ENCODE results near the gene CUL7. TPM values are rescaled to one million over a fixed set of nuclear protein-coding genes. Genes with fewer than 3 reads are reported as not detected.

CUL7 gene
- total RNA-seq, 1 experiment from 2014 or later = 23.5 TPM

DNA sequence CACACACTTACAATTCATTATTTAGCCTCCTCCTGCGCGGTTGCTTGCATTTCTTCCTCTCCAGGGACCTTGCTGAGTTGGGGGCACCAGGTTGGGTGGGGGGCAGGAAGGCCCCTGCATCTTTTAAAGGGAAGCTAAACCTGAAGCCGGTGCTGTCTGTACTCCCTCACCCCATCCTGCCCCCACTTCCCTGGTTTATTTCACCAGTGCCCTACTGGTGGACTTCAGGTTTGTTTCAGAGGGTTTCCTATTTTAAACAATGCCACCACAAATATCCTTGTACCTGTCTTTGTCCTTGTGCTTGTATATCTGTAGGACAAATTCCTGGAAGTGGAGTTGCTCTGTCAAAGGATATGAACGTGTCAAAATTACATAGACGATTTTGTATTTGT, 43.4 kb upstream of the CUL7 start:
- DNase-seq = no peak
- H2BK15ac ChIP-seq (ENCODE audit: low read depth, low read length) = no peak overlapping the region
- no peak overlapping the region for H2BK120ac ChIP-seq (ENCODE audit: low read depth, low read length, poor library complexity, severe bottlenecking)
- H3K79me1 ChIP-seq (ENCODE audit: insufficient read depth, low read depth, low read length, poor library complexity, severe bottlenecking) = no peaks in the 10 kb centered on the region
- no peak overlapping the region for H3K56ac ChIP-seq (ENCODE audit: insufficient read length, low read depth, low read length)
- peaks cover 7% of the 10 kb centered on the region; the same call in 1 of the 2 replicates for H3K79me2 ChIP-seq (ENCODE audit: insufficient read depth, low read length)
- H2BK12ac ChIP-seq (ENCODE audit: insufficient read length, low read depth, low read length) = no peak overlapping the region
- Mint-ChIP-seq H3K36me3 (ENCODE audit: insufficient read depth in 1 of 3, low read depth in 3 of 3) (no peaks in the 10 kb centered on the region), H3K27ac (peak overlapping the region; percentile 77 to 96 (median 92); a peak in 5 of 7 replicates), H3K9me3 (no peaks in the 10 kb centered on the region), H3K27me3 (ENCODE audit: low read depth) (no peaks in the 10 kb centered on the region), H3K4me1 (peaks cover 46 to 53% of the 10 kb centered on the region in 2 experiments), H3K4me3 (peak overlapping the region in 1 of 2 experiments; percentile 15; a peak in 1 of 5 replicates)
- H3K18ac ChIP-seq (ENCODE audit: insufficient read length, low read depth, low read length) = no peak overlapping the region
- H3K23ac ChIP-seq (ENCODE audit: insufficient read length, low read depth, low read length) = no peak overlapping the region
- TF ChIP-seq, protein P1, sequence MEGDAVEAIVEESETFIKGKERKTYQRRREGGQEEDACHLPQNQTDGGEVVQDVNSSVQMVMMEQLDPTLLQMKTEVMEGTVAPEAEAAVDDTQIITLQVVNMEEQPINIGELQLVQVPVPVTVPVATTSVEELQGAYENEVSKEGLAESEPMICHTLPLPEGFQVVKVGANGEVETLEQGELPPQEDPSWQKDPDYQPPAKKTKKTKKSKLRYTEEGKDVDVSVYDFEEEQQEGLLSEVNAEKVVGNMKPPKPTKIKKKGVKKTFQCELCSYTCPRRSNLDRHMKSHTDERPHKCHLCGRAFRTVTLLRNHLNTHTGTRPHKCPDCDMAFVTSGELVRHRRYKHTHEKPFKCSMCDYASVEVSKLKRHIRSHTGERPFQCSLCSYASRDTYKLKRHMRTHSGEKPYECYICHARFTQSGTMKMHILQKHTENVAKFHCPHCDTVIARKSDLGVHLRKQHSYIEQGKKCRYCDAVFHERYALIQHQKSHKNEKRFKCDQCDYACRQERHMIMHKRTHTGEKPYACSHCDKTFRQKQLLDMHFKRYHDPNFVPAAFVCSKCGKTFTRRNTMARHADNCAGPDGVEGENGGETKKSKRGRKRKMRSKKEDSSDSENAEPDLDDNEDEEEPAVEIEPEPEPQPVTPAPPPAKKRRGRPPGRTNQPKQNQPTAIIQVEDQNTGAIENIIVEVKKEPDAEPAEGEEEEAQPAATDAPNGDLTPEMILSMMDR (conservative IDR thresholded peaks at IDR 0.05) = no peak; the same call in 2 of the 3 replicates
- no peak overlapping the region for H3K4ac ChIP-seq (ENCODE audit: low read depth, low read length)
- no peak overlapping the region for H2BK20ac ChIP-seq (ENCODE audit: low read depth, low read length, poor library complexity, severe bottlenecking)
- H3K4me1 ChIP-seq (ENCODE audit: insufficient read depth, low read length) = peaks cover 17% of the 10 kb centered on the region
- WGBS (ENCODE audit: extremely low coverage, insufficient read length, low lambda C conversion rate) = no CpG with 5 or more reads among the region's 5 CpGs
- no peaks in the 10 kb centered on the region for H3K27me3 ChIP-seq (ENCODE audit: insufficient read depth, low read length)
- no peak overlapping the region for H2AFZ ChIP-seq (ENCODE audit: low read length)
- no peak overlapping the region for H4K91ac ChIP-seq (ENCODE audit: insufficient read length, low read depth, low read length)
- H2AK5ac ChIP-seq (ENCODE audit: insufficient read length, low read length) = no peak overlapping the region
- no peak overlapping the region for H4K8ac ChIP-seq (replicated peaks; ENCODE audit: insufficient read length, low read depth, low read length)
- no peaks in the 10 kb centered on the region for H3K23me2 ChIP-seq (ENCODE audit: insufficient read length, low read depth, low read length, poor library complexity, severe bottlenecking)
- H3K9me3 ChIP-seq (ENCODE audit: control insufficient read depth, low read depth, low read length) = no peaks in the 10 kb centered on the region
- H3K9ac ChIP-seq (ENCODE audit: extremely low read depth, insufficient read length, low read length) = no peak overlapping the region
- H3K14ac ChIP-seq (ENCODE audit: insufficient read depth, low read length) = no peak overlapping the region
- no peak overlapping the region for H3K27ac ChIP-seq (ENCODE audit: insufficient read length, low read depth, low read length)
- no peaks in the 10 kb centered on the region for H4K20me1 ChIP-seq (ENCODE audit: control insufficient read depth, insufficient read depth, insufficient read length)
- no peak overlapping the region for H2BK5ac ChIP-seq (ENCODE audit: insufficient read length, low read length)
- H4K5ac ChIP-seq (ENCODE audit: insufficient read length, low read depth, low read length) = no peak overlapping the region
- H3T11ph ChIP-seq (ENCODE audit: low read length) = no peak overlapping the region
- no peak overlapping the region for H3K4me2 ChIP-seq (ENCODE audit: insufficient read depth, insufficient read length, low read length)

Measured in H9 (cell line).